Measurements from ENCODE around the gene ZBTB45.
"Not testable (repeated sequence)": the region's sequence is repeated elsewhere in the genome, so short reads cannot be mapped to it uniquely, and the experiment has no call there.

Gene ZBTB45

GRCh38 chr19:58510084-58510862 is 9.3 kb downstream of the ZBTB45 start:
- no peak for DNase-seq

- DNase-seq: no peak
Observed at GRCh38 chr19:58509731-58510083, 9.9 kb downstream of the ZBTB45 start.

- DNase-seq: not testable (repeated sequence)
Observed at GRCh38 chr19:58507602-58508223, 11.9 kb downstream of the ZBTB45 start.

GRCh38 chr19:58500242-58500641 is 19.4 kb downstream of the ZBTB45 start:
- no peak for DNase-seq

- peak; percentile 99 for DNase-seq
Observed at GRCh38 chr19:58499021-58499927, 20.3 kb downstream of the ZBTB45 start.

GRCh38 chr19:58498316-58499020 is 21.1 kb downstream of the ZBTB45 start:
- DNase-seq: no peak

GRCh38 chr19:58497634-58498170 is 21.9 kb downstream of the ZBTB45 start:
- DNase-seq: no peak

GRCh38 chr19:58492265-58492664 is 27.3 kb downstream of the ZBTB45 start:
- DNase-seq: no peak

- DNase-seq: no peak
Observed at GRCh38 chr19:58491393-58491792, 28.2 kb downstream of the ZBTB45 start.

- DNase-seq: not testable (repeated sequence)
Observed at GRCh38 chr19:58484349-58484748, 35.3 kb downstream of the ZBTB45 start.

- no peak for DNase-seq
Observed at GRCh38 chr19:58483776-58484175, 35.8 kb downstream of the ZBTB45 start.

- DNase-seq: no peak
Observed at GRCh38 chr19:58482372-58482771, 37.2 kb downstream of the ZBTB45 start.

- DNase-seq: no peak
Observed at GRCh38 chr19:58480831-58481230, 38.8 kb downstream of the ZBTB45 start.

GRCh38 chr19:58480481-58480830 is 39.2 kb downstream of the ZBTB45 start:
- no peak for DNase-seq

GRCh38 chr19:58479736-58480480 is 39.7 kb downstream of the ZBTB45 start:
- no peak for DNase-seq

- DNase-seq: no peak
Observed at GRCh38 chr19:58479303-58479702, 40.3 kb downstream of the ZBTB45 start.

GRCh38 chr19:58477871-58478270 is 41.7 kb downstream of the ZBTB45 start:
- DNase-seq: no peak

GRCh38 chr19:58477130-58477529 is 42.5 kb downstream of the ZBTB45 start:
- DNase-seq: no peak

- DNase-seq: peak; percentile 18
Observed at GRCh38 chr19:58476498-58477015, 43.1 kb downstream of the ZBTB45 start.

GRCh38 chr19:58475714-58476497 is 43.7 kb downstream of the ZBTB45 start, which contains the start of gene ZNF446:
TSS of gene ZNF446 (plus strand) at chr19:58476352. CDS start at chr19:58477219, 867 bp downstream.
- DNase-seq: peak; percentile 97

All from fibroblast of skin of back (primary cell).